Stimulated activated naive CD4-positive, alpha-beta T cell treated with Interleukin-2 at 50 U/mL for 16 hours (primary cell): ENCODE results near the gene TCP11L1.
A peak's percentile ranks its signal among the peaks of the same experiment; 100 is the strongest.

Experiments used
- DNase-seq: peaks from one replicate; lab custom pipeline; 2025; lab: John Stamatoyannopoulos, UW

The TCP11L1 gene, protein sequence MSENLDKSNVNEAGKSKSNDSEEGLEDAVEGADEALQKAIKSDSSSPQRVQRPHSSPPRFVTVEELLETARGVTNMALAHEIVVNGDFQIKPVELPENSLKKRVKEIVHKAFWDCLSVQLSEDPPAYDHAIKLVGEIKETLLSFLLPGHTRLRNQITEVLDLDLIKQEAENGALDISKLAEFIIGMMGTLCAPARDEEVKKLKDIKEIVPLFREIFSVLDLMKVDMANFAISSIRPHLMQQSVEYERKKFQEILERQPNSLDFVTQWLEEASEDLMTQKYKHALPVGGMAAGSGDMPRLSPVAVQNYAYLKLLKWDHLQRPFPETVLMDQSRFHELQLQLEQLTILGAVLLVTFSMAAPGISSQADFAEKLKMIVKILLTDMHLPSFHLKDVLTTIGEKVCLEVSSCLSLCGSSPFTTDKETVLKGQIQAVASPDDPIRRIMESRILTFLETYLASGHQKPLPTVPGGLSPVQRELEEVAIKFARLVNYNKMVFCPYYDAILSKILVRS

DNA sequence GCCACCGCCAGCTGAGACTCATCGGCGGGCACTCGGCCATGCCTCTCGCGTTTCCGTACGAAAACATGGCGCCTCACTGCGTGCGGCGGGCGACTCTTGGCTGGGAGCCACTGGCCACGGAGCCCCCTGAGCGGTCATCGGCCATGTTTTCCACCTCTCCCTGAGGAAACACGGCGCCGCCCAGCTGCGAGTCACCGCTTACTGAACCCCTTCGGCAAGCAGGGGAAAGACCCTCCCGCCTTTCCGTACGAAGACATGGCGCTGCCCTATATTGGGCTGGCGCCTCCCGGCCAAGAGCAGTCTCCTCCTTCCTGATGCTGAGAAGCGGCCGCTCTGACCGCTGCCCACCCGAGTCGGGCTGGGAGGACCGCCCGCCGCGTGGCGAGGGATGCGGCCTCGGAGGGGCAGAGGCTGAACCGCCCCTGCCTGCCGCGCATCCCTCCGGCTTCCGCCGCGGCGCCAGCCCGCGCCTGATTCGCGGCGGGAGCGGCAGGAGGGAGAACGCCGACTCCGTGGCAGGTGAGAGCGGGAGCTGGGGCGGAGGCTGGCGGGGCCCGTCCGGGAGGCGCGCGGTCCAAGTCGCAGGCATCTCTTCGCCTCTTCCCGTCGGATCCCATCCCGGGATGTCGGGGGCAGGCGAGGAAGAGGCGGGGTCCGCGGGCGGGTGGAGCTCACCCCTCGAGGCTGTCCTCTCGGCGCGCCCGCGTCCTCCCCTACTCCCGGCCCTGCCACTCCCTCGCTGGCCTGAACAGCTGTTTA lies at the start of gene TCP11L1:
TSS of gene TCP11L1 (plus strand) at position 299 of the 759 bp plus-strand sequence. CDS start 4,202 bp downstream, outside the sequence.
- DNase-seq = peak; percentile 83

DNA sequence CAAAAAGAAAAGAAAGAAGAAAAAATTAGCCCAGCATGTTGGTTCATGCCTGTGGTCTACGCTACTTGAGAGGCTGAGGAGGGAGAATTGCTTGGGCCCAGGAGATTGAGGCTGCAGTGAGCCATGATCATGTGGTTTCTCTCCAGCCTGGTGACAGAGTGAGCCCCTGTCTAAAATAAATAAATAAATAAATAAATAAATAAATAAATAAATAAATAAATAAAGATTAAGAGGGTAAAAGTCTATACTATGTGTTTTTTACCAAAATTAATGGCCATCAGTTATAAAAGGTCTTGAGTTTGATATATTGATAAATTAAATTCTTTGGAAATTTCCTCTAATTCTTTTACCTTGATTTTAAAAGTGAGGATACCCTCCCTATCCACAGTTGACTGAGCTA lies 48.9 kb upstream of the TCP11L1 start:
- no peak for DNase-seq

DNA sequence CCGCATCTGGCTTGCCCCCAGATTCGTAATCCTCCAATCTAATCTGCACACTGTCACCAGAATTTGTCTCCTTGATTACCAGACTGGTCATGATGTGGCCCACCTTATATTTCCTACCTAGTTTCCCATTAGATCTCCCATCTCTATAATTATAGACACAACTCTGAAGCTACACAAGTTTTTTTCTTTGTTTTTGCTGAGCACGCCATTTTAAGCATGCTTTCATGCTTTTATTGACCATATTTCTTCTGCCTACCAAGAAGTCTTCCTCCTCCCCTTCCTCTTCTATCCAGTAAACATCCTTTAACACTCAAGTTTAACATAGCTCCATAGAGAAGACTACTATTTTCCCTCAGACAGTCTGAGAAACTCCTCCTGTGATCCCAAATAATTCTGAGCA lies 47.9 kb upstream of the TCP11L1 start:
- DNase-seq = no peak

DNA sequence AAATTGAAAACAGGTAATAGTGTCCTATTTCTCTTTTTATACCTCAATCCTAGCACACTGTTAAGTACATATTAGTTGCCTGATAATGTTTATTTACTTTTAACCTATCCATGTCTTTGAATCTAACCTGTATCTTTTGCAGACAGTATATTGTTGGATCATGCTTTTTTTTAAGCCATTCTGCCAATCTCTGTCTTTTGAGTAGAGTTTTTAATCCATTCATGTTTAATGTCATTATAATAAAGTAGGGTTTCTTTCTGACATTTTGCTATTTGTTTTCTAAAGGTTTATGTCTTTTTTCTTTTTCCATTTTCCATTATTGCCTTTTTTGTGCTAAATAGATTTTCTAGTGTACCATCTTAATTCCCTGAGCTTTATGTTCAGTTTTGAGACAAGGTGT lies 47.5 kb upstream of the TCP11L1 start:
- DNase-seq = no peak

DNA sequence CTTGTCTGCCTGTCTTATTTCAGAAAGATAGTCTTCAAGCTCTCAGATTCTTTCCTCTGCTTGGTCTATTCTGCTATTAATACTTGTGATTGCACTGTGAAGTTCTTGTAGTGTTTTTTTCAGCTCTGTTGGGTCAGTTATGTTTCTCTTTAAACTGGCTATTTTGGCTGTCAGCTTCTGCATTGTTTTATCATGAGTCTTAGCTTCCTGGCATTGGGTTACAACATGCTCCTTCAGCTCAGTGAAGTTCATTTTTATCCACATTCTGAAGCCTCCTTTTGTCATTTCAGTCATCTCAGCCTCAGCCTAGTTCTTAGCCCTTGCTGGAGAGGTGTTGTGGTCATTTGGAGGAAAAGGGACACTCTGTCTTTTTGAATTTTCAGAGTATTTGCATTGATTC lies 39.2 kb upstream of the TCP11L1 start:
- no peak for DNase-seq

DNA sequence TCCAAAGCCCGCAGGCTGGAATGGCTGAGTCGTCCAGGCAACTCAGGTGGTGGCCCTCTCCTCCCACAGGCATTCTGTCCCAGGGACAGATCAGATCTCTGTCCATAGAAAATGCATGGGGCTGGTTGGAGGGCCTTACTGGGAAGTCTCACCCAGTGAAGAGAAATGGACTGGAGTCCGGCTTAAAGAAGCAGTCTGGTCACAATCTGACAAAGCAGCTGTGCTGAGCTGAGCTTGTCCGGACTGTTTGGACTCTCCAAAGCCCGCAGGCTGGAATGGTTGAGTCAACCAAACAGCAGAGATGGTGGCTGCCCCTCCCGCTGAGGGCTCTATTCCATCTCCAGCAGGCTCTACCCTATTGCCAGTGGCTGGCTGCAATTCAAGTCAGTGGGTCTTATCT lies 38.1 kb upstream of the TCP11L1 start:
- DNase-seq = no peak

DNA sequence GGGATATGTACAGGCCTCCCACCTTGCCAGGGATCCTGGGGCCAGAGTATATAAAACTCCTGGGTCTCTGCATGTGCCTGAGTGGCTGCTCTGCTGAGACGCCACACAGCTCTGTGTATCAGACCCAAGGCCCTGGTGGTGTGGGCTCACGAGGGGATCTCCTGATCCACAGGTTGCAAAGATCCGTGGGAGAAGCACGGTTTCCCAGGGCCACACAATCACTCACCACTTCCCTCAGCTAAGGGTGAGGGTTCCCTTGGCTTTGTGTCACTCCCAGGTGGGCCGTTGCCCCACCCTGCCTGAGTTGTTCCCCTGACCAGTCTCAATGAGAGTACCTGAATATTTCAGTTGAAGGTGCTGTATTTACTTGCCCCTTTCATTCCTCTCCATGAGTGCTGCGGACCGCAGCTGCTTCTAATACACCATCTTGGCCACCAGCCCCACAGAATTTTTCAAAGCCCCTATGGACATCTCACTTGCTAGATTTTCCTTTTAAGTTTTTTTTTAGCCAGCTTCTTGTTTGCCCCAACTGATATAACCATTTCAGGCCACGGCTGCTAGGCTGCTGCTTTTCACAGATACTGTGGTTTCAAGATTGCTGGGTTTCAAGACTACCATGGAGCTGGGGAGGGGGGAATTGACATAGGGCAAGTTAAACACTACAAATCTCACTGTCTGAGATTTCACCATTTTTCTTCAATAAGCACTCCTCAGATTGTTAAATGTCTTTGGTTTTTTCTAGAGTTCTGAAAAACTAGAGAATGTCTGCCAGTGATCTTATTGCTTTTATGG lies 37.4 kb upstream of the TCP11L1 start:
- DNase-seq = no peak

DNA sequence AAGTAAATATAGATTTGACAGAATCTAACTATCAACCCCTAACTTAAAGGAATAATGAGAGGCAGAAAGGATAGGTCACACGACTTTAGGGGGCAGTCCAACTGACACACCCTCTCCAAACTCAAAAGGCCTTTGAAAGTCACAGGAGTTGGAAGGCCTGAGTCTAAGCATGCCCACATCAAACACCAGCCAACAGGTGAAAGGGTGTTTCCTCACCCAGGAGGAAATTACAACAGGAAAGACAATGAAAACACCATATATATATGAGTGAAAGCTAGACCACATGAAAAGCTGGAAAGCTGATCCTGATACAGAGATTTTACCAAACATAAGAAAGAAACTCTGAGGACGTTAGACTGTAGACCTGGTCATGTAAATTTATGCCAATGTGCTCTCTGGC lies 34.2 kb upstream of the TCP11L1 start:
- no peak for DNase-seq

DNA sequence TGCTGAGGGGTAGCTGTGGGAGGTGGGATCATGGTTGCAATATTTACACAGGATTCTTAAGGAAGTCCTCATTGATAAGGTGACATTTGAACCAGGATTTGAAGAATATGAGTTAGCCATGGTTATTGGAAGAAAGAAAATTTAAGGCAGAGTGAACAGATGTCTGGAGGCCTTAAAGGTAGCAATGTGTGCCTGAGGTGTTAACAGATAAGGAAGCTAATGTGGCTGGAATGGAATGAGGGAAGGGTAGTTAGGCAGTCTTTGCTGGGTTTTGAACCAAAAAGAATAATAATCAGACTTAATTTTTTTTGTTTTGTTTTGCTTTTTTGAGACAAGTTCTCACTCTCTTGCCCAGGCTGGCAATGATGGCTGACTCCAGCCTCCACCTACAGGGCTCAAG lies 33.4 kb upstream of the TCP11L1 start:
- no peak for DNase-seq

DNA sequence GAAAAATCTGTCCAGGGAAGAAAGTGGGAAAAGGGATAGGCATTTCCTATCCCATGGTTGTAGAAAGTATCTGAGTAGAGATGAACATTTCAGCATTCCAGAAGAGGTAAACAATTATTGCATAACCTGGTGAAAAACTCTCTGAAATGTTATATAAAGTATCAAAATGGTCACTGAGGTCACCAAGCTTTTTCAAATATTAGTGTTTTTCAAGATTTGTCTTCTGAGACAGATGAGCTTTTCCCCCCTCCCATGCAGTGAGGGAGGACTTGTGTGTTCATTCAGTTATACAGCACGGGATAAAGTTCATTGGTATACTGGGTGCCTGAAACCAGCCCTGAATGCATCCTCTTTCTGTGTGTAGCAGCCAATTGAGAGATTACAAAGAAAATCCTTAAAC lies 25.6 kb upstream of the TCP11L1 start:
- DNase-seq = no peak

DNA sequence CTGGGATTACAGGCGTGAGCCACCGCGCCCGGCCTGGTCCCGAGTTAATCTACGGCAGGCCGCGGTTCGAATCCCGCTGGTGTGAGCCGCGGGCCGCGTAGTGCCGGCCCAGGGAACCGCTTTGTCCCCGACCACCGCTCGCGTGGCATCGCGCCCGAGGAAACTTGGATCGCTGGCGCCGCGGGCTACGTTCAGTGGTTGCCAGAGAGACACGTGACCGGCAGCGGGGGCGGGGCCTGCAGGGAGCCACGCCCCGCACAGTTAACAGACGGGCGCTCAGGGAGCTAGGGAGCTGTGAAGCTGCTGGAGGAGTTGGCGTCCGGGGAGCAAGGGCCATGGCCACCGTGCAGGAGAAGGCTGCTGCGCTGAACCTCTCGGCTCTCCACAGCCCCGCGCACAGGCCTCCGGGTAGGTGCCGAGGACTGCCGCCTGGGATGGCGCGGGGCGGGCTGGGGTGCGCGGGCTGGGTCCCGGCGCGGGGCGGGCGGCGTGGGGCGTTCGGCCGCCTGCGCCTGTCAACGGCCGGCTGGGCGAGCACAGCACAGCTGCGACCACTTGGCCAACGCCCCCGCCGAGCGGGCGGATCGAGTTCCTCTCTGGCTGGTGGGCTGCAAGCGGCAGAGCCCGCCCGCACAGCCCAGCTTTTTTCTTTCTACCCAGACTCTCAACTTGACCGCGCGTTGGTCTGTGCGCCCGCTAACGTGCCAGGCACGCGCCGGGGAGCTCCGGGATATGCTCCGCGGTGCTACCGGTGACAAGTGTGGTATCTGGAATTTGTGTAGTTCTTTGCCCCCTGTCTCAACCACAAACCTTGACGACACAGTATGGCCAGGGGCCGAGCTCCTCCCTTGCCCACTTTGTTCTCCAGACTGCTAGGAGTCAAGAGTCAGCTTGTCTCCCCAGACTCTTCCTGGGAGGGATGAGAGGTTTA lies 23.5 kb upstream of the TCP11L1 start, which contains the start of gene DEPDC7:
TSS of gene DEPDC7 (plus strand) at position 258 of the 931 bp plus-strand sequence. CDS start at position 336, 78 bp downstream.
- DNase-seq = peak; percentile 54

DNA sequence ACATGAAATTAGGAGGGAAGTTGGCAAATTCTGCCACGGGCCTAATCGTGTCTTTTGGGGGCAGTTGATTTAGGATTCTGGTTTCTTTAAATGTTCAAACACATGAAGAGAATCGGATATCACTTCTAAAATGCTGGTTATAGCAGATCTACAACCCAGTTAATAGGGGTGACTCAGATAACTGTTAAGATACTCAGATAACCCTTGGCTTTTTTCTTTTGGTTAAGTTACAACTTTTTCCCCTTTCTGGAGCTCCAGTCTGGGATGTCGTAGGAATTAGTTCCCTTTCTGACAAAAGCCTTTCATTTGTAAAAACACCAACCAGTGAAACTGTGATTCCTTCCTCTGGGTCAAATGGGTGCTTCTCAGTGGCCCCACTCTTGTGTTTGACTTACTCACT lies 22.7 kb upstream of the TCP11L1 start:
- no peak for DNase-seq

DNA sequence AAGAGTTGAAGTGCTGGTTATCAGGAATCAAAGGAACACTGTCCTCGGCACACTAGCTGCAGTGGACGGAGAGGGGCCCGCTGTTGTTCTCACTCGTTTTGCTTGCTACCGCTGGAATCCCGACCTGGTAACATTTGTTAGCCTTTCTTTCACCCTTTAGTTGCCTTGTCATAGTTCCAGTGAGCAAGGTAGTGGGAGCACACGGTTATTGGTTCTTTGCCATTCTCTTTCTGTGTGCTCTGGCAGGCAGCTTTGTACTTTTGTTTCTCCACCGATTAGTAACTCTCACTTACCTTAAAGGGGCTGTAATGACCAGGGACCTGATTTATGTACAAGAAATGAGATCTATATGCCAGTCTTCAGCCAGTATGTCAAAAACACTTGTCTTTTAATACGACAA lies 21.9 kb upstream of the TCP11L1 start:
- DNase-seq = no peak

DNA sequence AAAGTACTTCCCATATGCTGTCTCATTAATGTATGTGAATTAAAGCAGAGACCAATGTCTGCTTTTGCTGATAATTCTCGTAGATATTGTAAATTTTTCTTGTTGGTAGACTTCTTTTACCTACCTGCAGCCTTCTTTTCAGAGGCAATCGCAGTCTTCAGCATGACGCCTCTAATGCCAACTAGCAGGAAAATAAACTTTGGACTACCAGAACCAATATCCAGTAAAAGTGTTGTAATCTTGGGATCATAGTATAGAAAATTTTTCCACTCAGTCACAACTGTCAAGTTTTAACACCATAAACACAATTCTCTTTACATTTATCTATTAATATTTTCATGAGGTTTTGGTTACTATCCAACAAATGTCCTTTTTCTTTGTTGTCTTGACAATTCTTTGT lies 21.4 kb upstream of the TCP11L1 start:
- DNase-seq = no peak

DNA sequence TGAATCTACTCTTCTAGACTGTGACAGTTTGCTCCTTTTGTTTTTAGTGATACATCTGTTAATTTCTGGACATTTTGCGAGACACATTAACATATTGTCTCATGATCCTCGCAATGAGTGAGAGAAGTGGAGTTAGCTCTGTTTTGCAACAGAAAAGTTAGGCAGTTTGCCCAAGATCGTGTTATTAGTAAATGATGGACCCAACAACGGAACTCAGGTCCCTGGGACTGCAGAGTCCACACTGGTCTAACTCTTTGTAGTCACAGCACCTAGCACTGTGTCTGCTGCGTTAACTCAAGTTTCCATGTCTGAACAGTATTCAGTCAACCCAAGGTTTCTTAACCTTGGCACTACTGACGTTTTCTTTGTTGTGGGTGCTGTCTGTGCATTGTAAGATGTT lies 20.5 kb upstream of the TCP11L1 start:
- no peak for DNase-seq

DNA sequence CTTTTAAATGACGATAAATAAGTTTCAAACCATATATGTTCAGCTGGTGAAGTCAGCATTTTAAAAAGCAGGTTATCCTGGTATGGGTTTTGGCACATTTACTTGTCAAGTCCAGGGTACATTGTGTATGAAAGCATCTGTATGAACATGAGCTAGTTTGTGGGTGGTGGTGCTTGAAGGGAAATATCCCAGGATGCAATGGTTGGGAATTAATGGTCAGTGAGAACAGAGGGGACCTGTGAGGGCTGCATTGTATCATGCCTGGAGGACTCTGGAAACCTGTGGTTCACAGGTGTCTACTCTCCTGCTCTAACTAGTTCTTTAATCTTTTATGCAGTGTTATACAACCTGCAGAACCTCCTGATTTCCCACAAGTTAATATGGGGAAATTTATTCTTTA lies 17.9 kb upstream of the TCP11L1 start:
- no peak for DNase-seq

DNA sequence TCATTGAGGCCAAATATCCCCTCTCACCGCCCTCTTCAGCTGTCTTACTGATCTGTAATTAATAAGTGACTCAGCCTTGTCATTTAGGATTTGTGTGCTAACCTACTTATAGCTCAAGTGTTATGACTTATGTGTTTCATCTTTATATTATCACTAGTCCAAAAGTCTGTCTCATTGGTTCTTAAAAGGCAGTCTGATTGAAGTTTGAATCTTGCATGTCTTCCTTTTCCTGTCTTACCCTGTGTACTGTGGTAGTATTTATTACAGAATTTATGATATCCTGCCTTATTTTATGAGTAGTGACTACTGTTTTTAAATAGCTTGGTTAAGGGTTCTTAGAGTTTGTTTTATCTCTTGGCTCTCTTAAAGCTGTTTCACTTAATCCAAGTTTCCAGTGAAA lies 17.4 kb upstream of the TCP11L1 start:
- DNase-seq = no peak

DNA sequence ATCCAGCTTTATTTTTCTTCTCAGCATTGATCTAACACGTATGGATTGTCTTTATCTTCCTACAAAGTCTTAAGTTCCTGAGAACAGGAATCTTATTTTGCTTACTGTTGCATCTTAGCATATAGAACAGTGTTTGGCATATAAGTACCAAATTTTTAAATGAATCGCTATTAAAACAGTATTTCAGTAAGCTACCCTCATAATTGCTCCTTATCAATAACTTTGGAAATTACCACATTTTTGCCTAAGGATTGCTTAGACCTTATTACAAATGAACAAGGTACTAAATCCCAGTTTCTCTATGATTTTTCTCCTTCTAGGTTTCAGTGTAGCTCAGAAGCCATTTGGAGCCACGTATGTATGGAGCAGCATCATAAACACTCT lies 14.0 kb upstream of the TCP11L1 start:
- no peak for DNase-seq

DNA sequence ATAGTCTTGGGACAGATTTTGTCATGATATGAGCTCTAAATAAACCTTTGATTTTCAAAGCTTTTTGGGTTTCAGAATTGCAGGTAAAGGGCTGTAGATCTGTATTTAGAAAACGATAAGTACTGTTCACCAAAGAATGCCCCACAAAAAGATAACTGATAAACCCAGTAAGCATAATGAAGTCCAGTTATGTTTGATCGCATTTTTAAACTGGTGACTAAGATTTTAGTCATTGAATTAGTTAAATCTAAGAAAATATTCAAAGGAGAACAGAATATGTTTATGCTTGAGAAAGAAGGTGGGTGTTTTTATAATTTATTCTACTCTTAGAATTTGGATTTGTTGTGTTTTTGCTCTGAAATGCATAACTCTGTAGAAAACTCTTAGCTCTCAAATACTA lies 12.1 kb upstream of the TCP11L1 start:
- DNase-seq = no peak

DNA sequence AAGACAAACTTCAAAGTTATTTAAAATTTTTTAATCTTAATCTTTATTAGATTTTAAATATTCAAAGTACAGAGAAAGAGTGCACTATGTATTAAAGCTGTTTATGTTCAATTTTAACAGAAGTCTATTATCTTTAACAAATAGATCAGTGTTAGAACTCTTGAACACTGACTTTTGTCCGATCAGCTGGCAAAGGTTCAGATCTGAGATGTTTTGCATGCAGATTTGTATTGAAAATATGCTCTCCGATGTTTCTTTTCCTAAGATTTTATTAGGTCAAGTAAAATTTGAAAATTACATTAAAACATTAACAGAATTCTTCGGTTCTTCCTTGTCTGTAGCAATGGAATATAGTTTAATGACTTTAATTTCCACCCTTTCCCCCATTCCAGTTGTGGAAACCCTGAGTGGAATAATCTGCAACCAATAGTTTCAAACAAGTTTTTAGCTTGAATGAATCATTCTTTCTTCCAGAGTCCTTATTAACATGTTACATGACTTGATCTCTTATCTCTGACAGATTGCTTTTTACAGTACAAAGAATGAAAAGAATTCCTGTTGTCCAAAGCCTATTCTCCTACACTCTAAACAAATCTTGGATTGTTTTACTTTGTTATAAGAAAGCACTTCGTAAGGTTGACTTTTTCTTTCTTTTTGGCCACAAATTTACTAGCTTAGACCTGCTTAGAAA lies 11.4 kb upstream of the TCP11L1 start:
- no peak for DNase-seq

DNA sequence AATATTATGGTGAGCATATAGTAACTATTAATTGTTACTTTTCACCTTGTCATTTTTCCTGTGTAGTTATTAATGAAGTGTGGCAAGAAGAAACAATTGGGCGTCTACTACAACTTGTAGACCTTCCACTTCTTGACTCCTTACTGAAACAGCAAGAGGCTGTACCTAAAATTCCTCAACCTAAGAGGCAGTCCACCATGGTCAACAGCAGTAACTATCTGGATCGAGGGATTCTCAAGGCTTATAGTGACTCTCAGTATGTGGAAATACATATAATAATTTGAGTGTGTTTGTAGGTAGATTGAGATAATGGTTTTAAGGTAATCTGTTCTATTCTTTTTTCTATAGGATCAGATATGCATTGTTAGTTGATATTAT lies 10.8 kb upstream of the TCP11L1 start:
- no peak for DNase-seq
